ENCODE results near the gene GINM1. TPM values are rescaled to one million over a fixed set of nuclear protein-coding genes. Genes with fewer than 3 reads are reported as not detected.

GINM1 gene
- total RNA-seq, 1 experiment from 2014 or later, result 31.7 TPM

- ChIA-PET POLR2A (no interaction called here), CTCF (no interaction called here)
- no TSS peak for BruUV-seq (replicated peaks)
- no peak for DNase-seq (ENCODE audit: low read depth, low spot score)
- Histone ChIP-seq H3K27ac (ENCODE audit: low read length) (no peak overlapping the region), H3K4me1 (ENCODE audit: control insufficient read depth, insufficient read depth, low read length) (no peaks in the 10 kb centered on the region), H3K27me3 (ENCODE audit: control insufficient read depth, insufficient read depth, low read length) (no peaks in the 10 kb centered on the region), H3K36me3 (ENCODE audit: control insufficient read depth, insufficient read depth, low read length) (no peaks in the 10 kb centered on the region), H3K4me3 (ENCODE audit: low read depth in 2 of 2, low read length in 2 of 2) (no peak overlapping the region), H3K9me3 (ENCODE audit: control insufficient read depth, insufficient read depth, low read depth, low read length) (no peaks in the 10 kb centered on the region; the same call in 1 of the 2 replicates)
- no peak for ATAC-seq
- intact Hi-C loops (cut with micrococcal nuclease; ENCODE audit: unreplicated experiment), result no loop called here
- in situ Hi-C loops (cut with HindIII; ENCODE audit: low pct_unique_long_range_greater_than_20kb, low sequenced_read_pairs), result no loop called here
- TF ChIP-seq SIN3A (IDR thresholded peaks at IDR 0.05; ENCODE audit: borderline replicate concordance, insufficient read depth, low read depth, low read length) (no peak), CTCF (IDR thresholded peaks at IDR 0.05) (no peak), POLR2AphosphoS5 (IDR thresholded peaks at IDR 0.05; ENCODE audit: low read depth, low read length) (no peak), TCF7L2 (IDR thresholded peaks at IDR 0.05; ENCODE audit: low read depth, low read length) (no peak), REST (IDR thresholded peaks at IDR 0.05; ENCODE audit: insufficient read depth in 1 of 2, low read depth in 2 of 2, low read length in 1 of 2) (no peak)
These were observed 49.6 kb downstream of the GINM1 start for GRCh38 chr6:149615805-149616204.

GRCh38 chr6:149627672-149628071 is 61.5 kb downstream of the GINM1 start:
- in situ Hi-C loops (cut with HindIII; ENCODE audit: low pct_unique_long_range_greater_than_20kb, low sequenced_read_pairs), result no loop called here
- CTCF ChIA-PET, result no interaction called here

More at GRCh38 chr6:149627672-149628071, 61.5 kb downstream of the GINM1 start:
- POLR2A ChIA-PET, result interaction anchor here (0.7 kb wide), 1 partner anchor 1762 kb away, joined by 3 read pairs; no protein-coding TSS in a partner anchor
- no peak for ATAC-seq
- Histone ChIP-seq H3K27me3 (ENCODE audit: control insufficient read depth, insufficient read depth, low read length) (no peaks in the 10 kb centered on the region), H3K4me1 (ENCODE audit: control insufficient read depth, insufficient read depth, low read length) (no peaks in the 10 kb centered on the region), H3K36me3 (ENCODE audit: control insufficient read depth, insufficient read depth, low read length) (no peaks in the 10 kb centered on the region; the same call in 1 of the 2 replicates), H3K4me3 (ENCODE audit: low read depth in 2 of 2, low read length in 2 of 2) (no peak overlapping the region), H3K9me3 (ENCODE audit: control insufficient read depth, insufficient read depth, low read depth, low read length) (no peaks in the 10 kb centered on the region), H3K27ac (ENCODE audit: low read length) (no peak overlapping the region)
- intact Hi-C loops (cut with micrococcal nuclease; ENCODE audit: unreplicated experiment), result no loop called here
- no peak for DNase-seq (ENCODE audit: low read depth, low spot score)
- no TSS peak for BruUV-seq (replicated peaks)
- TF ChIP-seq TCF7L2 (IDR thresholded peaks at IDR 0.05; ENCODE audit: low read depth, low read length) (no peak), POLR2AphosphoS5 (IDR thresholded peaks at IDR 0.05; ENCODE audit: low read depth, low read length) (no peak), CTCF (IDR thresholded peaks at IDR 0.05) (no peak), SIN3A (IDR thresholded peaks at IDR 0.05; ENCODE audit: borderline replicate concordance, insufficient read depth, low read depth, low read length) (no peak), REST (IDR thresholded peaks at IDR 0.05; ENCODE audit: insufficient read depth in 1 of 2, low read depth in 2 of 2, low read length in 1 of 2) (no peak)
